HCT116 (cell line): ENCODE data around the gene RILPL2. TPM values are rescaled to one million over a fixed set of nuclear protein-coding genes. Genes with fewer than 3 reads are reported as not detected.
"Not testable (repeated sequence)": the region's sequence is repeated elsewhere in the genome, so short reads cannot be mapped to it uniquely, and the experiment has no call there.

Experiments
- ATAC-seq: fragments of 200-7000 bp; cut with Tn5 transposase; 2 replicates; pipeline ENCODE4 v1.9.1; 2020; ENCODE audit warnings: mild to moderate bottlenecking, moderate library complexity
- BruUV-seq: library from RNA; stranded (reverse); fragments of 400-500 nt; replicated peaks from 2 replicates; lab custom pipeline; 2021; lab: Mats Ljungman, UMichigan
- CTCF ChIA-PET: fragments of 300-600 bp; sonication (Branson Sonifier 250); formaldehyde crosslinking; loops from one replicate; lab custom pipeline; 2021; ENCODE audit warnings: antibody characterized with exemption; lab: Charles Lee
- POLR2A ChIA-PET: fragments of 300-600, 350-600 bp; sonication (Branson Sonifier 250); formaldehyde crosslinking; loops from one replicate; lab custom pipeline; 2021; ENCODE audit warnings: antibody characterized with exemption; lab: Charles Lee
- RAD21 ChIA-PET, 2 experiments: fragments of 300-600 bp; sonication (Branson Sonifier 250); formaldehyde crosslinking; loops; one replicate each; lab custom pipeline; 2023; ENCODE audit warnings: low total read pairs in 2 of 2; ENCODE audit not compliant: uncharacterized antibody in 2 of 2, unreplicated experiment in 2 of 2, low non-redundant PET in 1 of 2; lab: Charles Lee
- DNase-seq: peaks from one replicate; pipeline ENCODE4 v3.0.0-alpha.2; 2010; ENCODE audit warnings: low read depth, low spot score
- H2AFZ ChIP-seq: fragments of 200-600 bp; shearing (Covaris generic), sonication (generic); 2 replicates; pipeline ENCODE4 v1.6.1; 2017; ENCODE audit warnings: low read depth, mixed run types, mixed read lengths, antibody characterized with exemption, low read length; ENCODE audit not compliant: poor library complexity, severe bottlenecking
- H3K27ac ChIP-seq: 2 replicates; pipeline ENCODE4 v1.5.1; 2012; ENCODE audit warnings: low read depth, low read length
- H3K27me3 ChIP-seq: fragments of 200-600 bp; sonication (generic); 2 replicates; pipeline ENCODE4 v1.6.1; 2016; ENCODE audit warnings: mixed run types, low read length, mixed read lengths; ENCODE audit not compliant: insufficient read depth
- H3K36me3 ChIP-seq, 2 experiments: fragments of 200-500 bp in 1 of 2; fragments of 200-600 bp in 1 of 2; sonication (Bioruptor generic) in 1 of 2; sonication (generic) in 1 of 2; 2 replicates each; pipeline versions ENCODE4 v1.5.1 to v1.6.1; 2014 to 2016; ENCODE audit warnings: low read length in 2 of 2, inconsistent platforms in 1 of 2, mixed read lengths in 1 of 2, mixed run types in 1 of 2; ENCODE audit not compliant: insufficient read depth in 2 of 2, control insufficient read depth in 1 of 2
- H3K4me1 ChIP-seq, 2 experiments: fragments of 200-600 bp in 1 of 2; sonication (generic) in 1 of 2; 2 replicates each; pipeline versions ENCODE4 v1.5.1 to v1.6.1; 2012 to 2017; ENCODE audit warnings: low read length in 2 of 2, inconsistent platforms in 1 of 2, mild to moderate bottlenecking in 1 of 2, mixed read lengths in 1 of 2, mixed run types in 1 of 2, moderate library complexity in 1 of 2; ENCODE audit not compliant: insufficient read depth in 2 of 2, control insufficient read depth in 1 of 2
- H3K4me2 ChIP-seq: fragments of 200-600 bp; sonication (generic); 2 replicates; pipeline ENCODE4 v1.6.1; 2017; ENCODE audit warnings: mixed run types, low read length, mixed read lengths
- H3K4me3 ChIP-seq, 2 experiments: fragments of 200-600 bp in 1 of 2; sonication (generic) in 1 of 2; replicated peaks in 1 of 2; 2 replicates each; pipeline ENCODE4 v1.5.1; 2011 to 2016; ENCODE audit warnings: low read length in 2 of 2, control low read depth in 1 of 2, low read depth in 1 of 2, mild to moderate bottlenecking in 1 of 2, mixed read lengths in 1 of 2, mixed run types in 1 of 2
- H3K79me2 ChIP-seq: fragments of 200-600 bp; sonication (generic); 2 replicates; pipeline ENCODE4 v1.6.1; 2017; ENCODE audit warnings: mild to moderate bottlenecking, mixed run types, low read length, moderate library complexity, mixed read lengths; ENCODE audit not compliant: insufficient read depth
- H3K9ac ChIP-seq: fragments of 200-600 bp; sonication (generic); 2 replicates; pipeline ENCODE4 v1.6.1; 2016; ENCODE audit warnings: low read length, mixed read lengths
- H3K9me2 ChIP-seq: fragments of 200-600 bp; sonication (generic), shearing (Covaris generic); 2 replicates; pipeline ENCODE4 v1.6.1; 2017; ENCODE audit warnings: mixed run types, mild to moderate bottlenecking, moderate library complexity; ENCODE audit not compliant: insufficient read depth
- H3K9me3 ChIP-seq, 2 experiments: fragments of 200-500 bp in 1 of 2; fragments of 200-600 bp in 1 of 2; sonication (Bioruptor generic) in 1 of 2; sonication (generic) in 1 of 2; 2 replicates each; pipeline ENCODE4 v1.6.1; 2014 to 2017; ENCODE audit warnings: low read length in 2 of 2, mixed read lengths in 2 of 2, inconsistent platforms in 1 of 2, low read depth in 1 of 2, mild to moderate bottlenecking in 1 of 2, mixed run types in 1 of 2, moderate library complexity in 1 of 2; ENCODE audit not compliant: control insufficient read depth in 1 of 2, insufficient read depth in 1 of 2
- H4K20me1 ChIP-seq: fragments of 200-600 bp; sonication (generic), shearing (Covaris generic); 2 replicates; pipeline ENCODE4 v1.6.1; 2017; ENCODE audit warnings: mixed run types, mild to moderate bottlenecking, moderate library complexity; ENCODE audit not compliant: insufficient read depth
- POLR2AphosphoS5 ChIP-seq: IDR thresholded peaks from 2 replicates; pipeline ENCODE4 v1.6.1; 2011; ENCODE audit warnings: mild to moderate bottlenecking, low read depth, low read length, moderate library complexity
- REST ChIP-seq: IDR thresholded peaks from 2 replicates; pipeline ENCODE4 v1.6.1; 2012; ENCODE audit warnings: low read depth
- intact Hi-C: fragments of 100-400 bp; cut with micrococcal nuclease; formaldehyde crosslinking; loops from 2 replicates; pipeline ENCODE4 v1.10.0; 2022
- total RNA-seq: library from RNA; stranded (reverse); gene quantifications from one replicate; pipeline ENCODE4 v1.2.1, GENCODE V29; 2021; ENCODE audit not compliant: unreplicated experiment

Gene RILPL2
- total RNA-seq, 1 experiment from 2014 or later, result 2.3 TPM

- H3K4me3 ChIP-seq, result no peak overlapping the region
- ChIA-PET CTCF (no interaction called here), RAD21 (interaction anchor here in 1 of 2 experiments (0.8 kb wide), 1 partner anchor 42 kb away, joined by 3 read pairs; no protein-coding TSS in a partner anchor), POLR2A (interaction anchor here (0.6 kb wide), 1 partner anchor 81 kb away, joined by 3 read pairs; no protein-coding TSS in a partner anchor)
- no peak overlapping the region for H3K9ac ChIP-seq
- H3K4me1 ChIP-seq, result no peaks in the 10 kb centered on the region
- no peak for ATAC-seq
- TF ChIP-seq POLR2AphosphoS5, result peak; percentile 34; the same call in 1 of the 2 replicates
- no peak for TF ChIP-seq REST
- H3K79me2 ChIP-seq, result no peaks in the 10 kb centered on the region
- H2AFZ ChIP-seq, result no peak overlapping the region
- DNase-seq, result no peak
- H3K27me3 ChIP-seq, result no peaks in the 10 kb centered on the region
- no peaks in the 10 kb centered on the region for H4K20me1 ChIP-seq
- intact Hi-C loops, result no loop called here
- H3K27ac ChIP-seq, result no peak overlapping the region
- H3K9me3 ChIP-seq, result no peaks in the 10 kb centered on the region
- no TSS peak for BruUV-seq
- H3K4me2 ChIP-seq, result no peak overlapping the region
- peaks cover 0 to 13% of the 10 kb centered on the region in 2 experiments; a peak in 3 of 4 replicates for H3K36me3 ChIP-seq
- no peaks in the 10 kb centered on the region for H3K9me2 ChIP-seq
Observed at GRCh38 chr12:123410041-123410412, 26.5 kb downstream of the RILPL2 start.

DNA sequence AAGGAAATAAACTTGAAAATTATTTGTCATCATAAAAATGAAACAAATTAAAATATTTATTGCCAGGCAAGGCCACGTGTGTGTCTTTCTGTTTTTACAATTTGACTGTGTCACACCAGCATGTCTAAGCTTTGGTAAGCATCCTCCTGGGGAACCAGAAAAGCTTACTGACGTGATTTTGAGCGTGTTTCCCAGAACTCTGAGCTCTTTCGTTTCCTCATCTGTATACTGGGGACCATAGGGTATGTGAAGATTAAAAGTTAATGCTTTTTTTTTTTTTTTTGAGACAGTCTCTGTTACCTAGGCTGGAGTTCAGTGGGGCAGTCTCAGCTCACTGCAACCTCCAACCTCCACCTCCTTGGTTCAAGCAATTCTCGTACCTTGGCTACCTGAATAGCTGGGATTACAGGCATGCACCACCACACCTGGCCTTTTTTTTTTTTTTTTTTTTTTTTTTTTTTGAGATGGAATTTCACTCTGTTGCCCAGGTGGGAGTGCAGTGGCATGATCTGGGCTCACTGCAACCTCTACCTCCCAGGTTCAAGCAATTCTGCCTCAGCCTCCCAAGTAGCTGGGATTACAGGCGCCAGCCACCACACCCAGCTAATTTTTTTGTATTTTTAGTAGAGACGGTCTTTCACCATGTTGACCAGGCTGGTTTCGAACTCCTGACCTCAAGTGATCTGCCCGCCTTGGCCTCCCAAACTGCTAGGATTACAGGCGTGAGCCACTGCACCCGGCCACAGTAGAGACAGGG lies 27.0 kb downstream of the RILPL2 start:
- BruUV-seq, intact Hi-C loops, H3K9me3 ChIP-seq, H3K9me2 ChIP-seq, H3K4me2 ChIP-seq, H3K9ac ChIP-seq, POLR2A ChIA-PET, H3K79me2 ChIP-seq, H3K4me3 ChIP-seq, H3K27me3 ChIP-seq, H4K20me1 ChIP-seq, H3K4me1 ChIP-seq, ATAC-seq, H2AFZ ChIP-seq, H3K27ac ChIP-seq, DNase-seq, CTCF ChIA-PET: not testable (repeated sequence)
- H3K36me3 ChIP-seq, result peaks cover 5 to 16% of the 10 kb centered on the region in 2 experiments; a peak in 3 of 4 replicates
- RAD21 ChIA-PET, result interaction anchor here in 1 of 2 experiments (0.8 kb wide), 1 partner anchor 42 kb away, joined by 3 read pairs; no protein-coding TSS in a partner anchor

DNA sequence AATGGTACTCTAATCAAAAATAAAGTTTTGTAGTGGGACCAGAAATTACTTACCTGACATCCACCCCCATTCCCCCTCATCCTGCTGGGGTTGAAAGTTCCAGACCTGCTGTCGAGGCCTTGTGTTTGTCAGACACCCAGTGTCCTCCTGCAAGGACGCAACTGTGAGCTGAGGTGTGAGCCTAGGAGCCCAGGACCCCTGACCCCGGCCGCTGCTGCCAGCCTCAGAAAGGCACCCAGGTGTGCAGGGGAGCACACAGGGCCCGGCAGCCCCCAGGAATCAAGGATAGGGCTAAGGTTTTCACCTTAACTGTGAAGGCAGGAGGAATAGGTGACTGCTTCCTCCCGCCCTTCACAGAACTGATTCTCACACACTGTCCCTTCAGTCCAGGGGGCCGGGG lies 27.9 kb downstream of the RILPL2 start:
- BruUV-seq, result TSS peak; percentile 54
- H3K79me2 ChIP-seq, H2AFZ ChIP-seq, H4K20me1 ChIP-seq, DNase-seq, H3K9ac ChIP-seq, H3K4me1 ChIP-seq, H3K4me2 ChIP-seq, POLR2A ChIA-PET, intact Hi-C loops, ATAC-seq, H3K9me2 ChIP-seq, H3K27ac ChIP-seq, RAD21 ChIA-PET, H3K27me3 ChIP-seq, H3K4me3 ChIP-seq, CTCF ChIA-PET, H3K9me3 ChIP-seq: not testable (repeated sequence)
- peaks cover 13 to 24% of the 10 kb centered on the region in 2 experiments; a peak in 3 of 4 replicates for H3K36me3 ChIP-seq
